Activated T-cell treated with anti-CD3 and anti-CD28 coated beads for 48 hours (primary cell): ENCODE data around the gene VMP1.
A peak's percentile ranks its signal among the peaks of the same experiment; 100 is the strongest.
"Not testable (repeated sequence)": the region's sequence is repeated elsewhere in the genome, so short reads cannot be mapped to it uniquely, and the experiment has no call there.

ENCODE experiments used
- DNase-seq: peaks from one replicate; pipeline ENCODE4 v3.0.0-alpha.2; 2020; ENCODE audit warnings: low read depth

Gene VMP1

GRCh38 chr17:59755069-59755468, 47.6 kb downstream of the VMP1 start:
- not testable (repeated sequence) for DNase-seq

- no peak for DNase-seq
These were observed 48.9 kb downstream of the VMP1 start for GRCh38 chr17:59756236-59756818.

- DNase-seq: no peak
These were observed 49.6 kb downstream of the VMP1 start for GRCh38 chr17:59757043-59757442.

GRCh38 chr17:59757470-59757869, 50.0 kb downstream of the VMP1 start:
- DNase-seq: no peak

- DNase-seq: no peak
These were observed 50.5 kb downstream of the VMP1 start for GRCh38 chr17:59757881-59758385.

- DNase-seq: not testable (repeated sequence)
These were observed 51.7 kb downstream of the VMP1 start for GRCh38 chr17:59758998-59759651.

- DNase-seq: no peak
These were observed 52.7 kb downstream of the VMP1 start for GRCh38 chr17:59760160-59760559.

- no peak for DNase-seq
These were observed 54.1 kb downstream of the VMP1 start for GRCh38 chr17:59761385-59762048.

- no peak for DNase-seq
These were observed 54.8 kb downstream of the VMP1 start for GRCh38 chr17:59762049-59762823.

- no peak for DNase-seq
These were observed 55.4 kb downstream of the VMP1 start for GRCh38 chr17:59762824-59763374.

- DNase-seq: no peak
These were observed 56.4 kb downstream of the VMP1 start for GRCh38 chr17:59763861-59764260.

GRCh38 chr17:59764292-59764741, 56.9 kb downstream of the VMP1 start:
- DNase-seq: peak; percentile 38

- DNase-seq: no peak
These were observed 57.6 kb downstream of the VMP1 start for GRCh38 chr17:59765038-59765437.

GRCh38 chr17:59766491-59766890, 59.0 kb downstream of the VMP1 start:
- no peak for DNase-seq

GRCh38 chr17:59767176-59767575, 59.7 kb downstream of the VMP1 start:
- no peak for DNase-seq

- no peak for DNase-seq
These were observed 62.4 kb downstream of the VMP1 start for GRCh38 chr17:59769887-59770286.

GRCh38 chr17:59771093-59771492, 63.6 kb downstream of the VMP1 start:
- DNase-seq: no peak

GRCh38 chr17:59775786-59776350, 68.4 kb downstream of the VMP1 start:
- DNase-seq: no peak

- no peak for DNase-seq
These were observed 69.1 kb downstream of the VMP1 start for GRCh38 chr17:59776577-59776976.

- DNase-seq: no peak
These were observed 69.6 kb downstream of the VMP1 start for GRCh38 chr17:59777033-59777432.

- DNase-seq: no peak
These were observed 71.5 kb downstream of the VMP1 start for GRCh38 chr17:59778996-59779395.

GRCh38 chr17:59779521-59779920, 72.1 kb downstream of the VMP1 start:
- no peak for DNase-seq
